OCI-LY1 (cell line): Measurements from ENCODE around the gene CCDC78.

Experiments used
- EZH2 ChIP-seq: fragments of 200-600 bp; sonication (generic), shearing (Covaris generic); IDR thresholded peaks from 2 replicates; pipeline ENCODE4 v1.8.0; 2017; ENCODE audit warnings: borderline replicate concordance, mixed run types, mild to moderate bottlenecking, antibody characterized with exemption, low read length, moderate library complexity, mixed read lengths
- TF ChIP-seq, protein P1 (sequence below): fragments of 200-600 bp; sonication (generic), shearing (Covaris generic); IDR thresholded peaks from 2 replicates; pipeline ENCODE4 v1.5.1; 2017; ENCODE audit warnings: mild to moderate bottlenecking, antibody characterized with exemption, low read length, moderate library complexity, mixed read lengths

DNA sequence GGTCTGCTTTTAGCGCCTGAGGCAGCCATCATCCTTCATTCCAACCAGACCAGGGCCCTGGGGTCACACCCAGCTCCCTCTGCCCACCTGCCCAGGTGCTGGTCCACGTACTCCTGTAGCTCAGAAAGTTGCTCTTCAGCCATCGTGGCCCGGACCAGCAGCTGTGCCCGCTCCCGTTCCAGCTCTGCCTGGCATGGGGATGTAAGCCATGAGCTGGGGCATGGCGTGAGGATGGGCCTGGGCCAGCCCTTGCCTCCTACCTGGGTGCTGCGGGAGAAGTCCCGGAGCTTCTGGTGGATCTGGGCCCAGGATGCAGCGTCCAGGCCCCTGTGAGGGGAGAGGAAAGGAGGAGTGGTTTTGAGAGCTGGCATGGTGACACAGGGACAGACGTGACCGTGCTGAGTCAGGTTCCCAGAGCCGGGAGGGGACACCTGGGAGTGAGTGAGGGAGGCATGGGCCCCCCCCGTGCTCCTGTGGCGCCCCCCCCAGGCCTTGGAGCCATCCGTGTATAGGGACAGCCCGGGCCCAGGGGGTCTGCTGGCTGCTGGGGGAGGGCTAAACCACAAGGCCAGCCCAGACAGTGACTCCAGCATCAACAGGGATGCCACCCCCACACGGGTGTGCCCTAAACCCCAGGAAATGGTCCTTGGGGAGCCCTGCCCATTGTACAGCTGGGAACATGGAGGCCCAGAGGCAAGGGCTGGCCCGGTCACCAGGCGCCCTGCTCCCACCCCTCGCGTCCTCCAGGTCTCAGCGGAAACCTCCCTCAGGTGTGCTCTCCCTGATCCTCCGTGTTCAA is 3.2 kb downstream of the CCDC78 start:
- TF ChIP-seq, protein P1, sequence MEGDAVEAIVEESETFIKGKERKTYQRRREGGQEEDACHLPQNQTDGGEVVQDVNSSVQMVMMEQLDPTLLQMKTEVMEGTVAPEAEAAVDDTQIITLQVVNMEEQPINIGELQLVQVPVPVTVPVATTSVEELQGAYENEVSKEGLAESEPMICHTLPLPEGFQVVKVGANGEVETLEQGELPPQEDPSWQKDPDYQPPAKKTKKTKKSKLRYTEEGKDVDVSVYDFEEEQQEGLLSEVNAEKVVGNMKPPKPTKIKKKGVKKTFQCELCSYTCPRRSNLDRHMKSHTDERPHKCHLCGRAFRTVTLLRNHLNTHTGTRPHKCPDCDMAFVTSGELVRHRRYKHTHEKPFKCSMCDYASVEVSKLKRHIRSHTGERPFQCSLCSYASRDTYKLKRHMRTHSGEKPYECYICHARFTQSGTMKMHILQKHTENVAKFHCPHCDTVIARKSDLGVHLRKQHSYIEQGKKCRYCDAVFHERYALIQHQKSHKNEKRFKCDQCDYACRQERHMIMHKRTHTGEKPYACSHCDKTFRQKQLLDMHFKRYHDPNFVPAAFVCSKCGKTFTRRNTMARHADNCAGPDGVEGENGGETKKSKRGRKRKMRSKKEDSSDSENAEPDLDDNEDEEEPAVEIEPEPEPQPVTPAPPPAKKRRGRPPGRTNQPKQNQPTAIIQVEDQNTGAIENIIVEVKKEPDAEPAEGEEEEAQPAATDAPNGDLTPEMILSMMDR = no peak
- TF ChIP-seq EZH2 = no peak
